IMR-90 (cell line): ENCODE results near the gene OMD.

Experiments
- CEBPB ChIP-seq: IDR thresholded peaks from 2 replicates; pipeline ENCODE4 v1.6.1; 2012; ENCODE audit warnings: low read depth, low read length, improper control_type of control experiment
- CHD1 ChIP-seq: IDR thresholded peaks from 2 replicates; pipeline ENCODE4 v1.6.1; 2012; ENCODE audit warnings: low read depth, low read length, improper control_type of control experiment
- POLR2A ChIP-seq: IDR thresholded peaks from 2 replicates; pipeline ENCODE4 v1.6.1; 2012; ENCODE audit warnings: mild to moderate bottlenecking, low read depth, low read length
- TF ChIP-seq, protein P1 (sequence below): conservative IDR thresholded peaks from 2 replicates; pipeline ENCODE4 v1.5.1; 2012; ENCODE audit warnings: mild to moderate bottlenecking, low read depth, low read length, improper control_type of control experiment

DNA sequence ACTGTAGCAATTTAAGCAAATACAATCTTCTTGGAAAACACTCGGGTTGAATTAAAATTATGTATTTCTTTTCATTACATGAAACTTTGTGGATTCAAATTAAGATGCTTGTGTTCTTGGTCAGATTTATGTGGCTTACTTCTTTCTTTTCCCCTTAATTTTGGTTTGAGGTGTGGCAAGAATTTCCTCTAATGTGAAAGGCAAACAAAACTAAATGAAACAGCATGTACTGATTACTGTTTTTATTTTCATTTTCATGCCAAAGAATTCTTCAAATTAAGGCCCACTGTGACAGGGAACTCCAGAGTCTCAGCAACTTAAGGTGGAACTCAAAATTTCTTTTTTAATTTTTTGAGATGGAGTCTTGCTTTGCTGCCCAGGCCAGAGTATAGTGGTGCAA is at the start of gene OMD:
- TF ChIP-seq, protein P1, sequence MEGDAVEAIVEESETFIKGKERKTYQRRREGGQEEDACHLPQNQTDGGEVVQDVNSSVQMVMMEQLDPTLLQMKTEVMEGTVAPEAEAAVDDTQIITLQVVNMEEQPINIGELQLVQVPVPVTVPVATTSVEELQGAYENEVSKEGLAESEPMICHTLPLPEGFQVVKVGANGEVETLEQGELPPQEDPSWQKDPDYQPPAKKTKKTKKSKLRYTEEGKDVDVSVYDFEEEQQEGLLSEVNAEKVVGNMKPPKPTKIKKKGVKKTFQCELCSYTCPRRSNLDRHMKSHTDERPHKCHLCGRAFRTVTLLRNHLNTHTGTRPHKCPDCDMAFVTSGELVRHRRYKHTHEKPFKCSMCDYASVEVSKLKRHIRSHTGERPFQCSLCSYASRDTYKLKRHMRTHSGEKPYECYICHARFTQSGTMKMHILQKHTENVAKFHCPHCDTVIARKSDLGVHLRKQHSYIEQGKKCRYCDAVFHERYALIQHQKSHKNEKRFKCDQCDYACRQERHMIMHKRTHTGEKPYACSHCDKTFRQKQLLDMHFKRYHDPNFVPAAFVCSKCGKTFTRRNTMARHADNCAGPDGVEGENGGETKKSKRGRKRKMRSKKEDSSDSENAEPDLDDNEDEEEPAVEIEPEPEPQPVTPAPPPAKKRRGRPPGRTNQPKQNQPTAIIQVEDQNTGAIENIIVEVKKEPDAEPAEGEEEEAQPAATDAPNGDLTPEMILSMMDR: no peak
- TF ChIP-seq POLR2A (no peak), CEBPB (no peak), CHD1 (no peak)
